NK-92 (cell line): ENCODE data around the gene ZNF599.

ENCODE experiments used
- DNase-seq: peaks from one replicate; lab custom pipeline; 2025; ENCODE audit not compliant: unreplicated experiment; lab: John Stamatoyannopoulos, UW

ZNF599 gene

DNA sequence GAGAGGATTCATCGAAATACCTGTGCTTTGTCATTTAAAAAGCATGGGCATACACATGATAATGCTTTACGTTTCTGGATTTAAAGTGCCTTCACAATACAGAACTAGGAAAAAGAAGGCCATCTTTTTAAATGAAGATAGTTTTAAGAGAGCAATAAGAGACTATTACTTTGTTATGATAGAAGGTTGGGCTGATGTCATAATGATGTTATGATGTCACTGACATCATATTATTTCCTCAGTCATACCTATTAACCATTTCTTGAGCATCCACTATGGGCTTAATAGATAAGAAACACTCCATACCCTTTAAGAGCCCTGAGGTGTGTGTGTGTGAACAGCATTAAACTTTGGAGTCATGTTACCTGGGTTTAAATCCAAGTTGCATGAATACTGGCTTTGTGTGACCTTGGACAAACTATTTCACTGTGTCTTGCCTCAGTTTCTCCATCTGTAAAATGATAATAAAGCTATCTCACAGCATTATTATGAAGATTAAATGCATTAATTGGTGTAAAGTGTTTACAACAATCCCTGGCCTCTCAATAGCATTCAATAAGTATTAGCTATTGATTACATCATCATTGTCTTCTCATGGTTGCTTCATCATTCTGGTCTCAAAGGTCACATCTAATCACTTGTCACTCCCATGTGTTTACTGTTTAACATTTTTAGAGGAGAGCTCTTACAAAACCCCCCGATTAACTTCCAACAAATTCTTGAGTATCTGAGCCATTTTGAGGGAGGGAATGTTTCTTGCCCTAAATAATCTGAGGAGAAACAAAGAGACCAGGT is 27.9 kb downstream of the ZNF599 start:
- DNase-seq, result no peak

DNA sequence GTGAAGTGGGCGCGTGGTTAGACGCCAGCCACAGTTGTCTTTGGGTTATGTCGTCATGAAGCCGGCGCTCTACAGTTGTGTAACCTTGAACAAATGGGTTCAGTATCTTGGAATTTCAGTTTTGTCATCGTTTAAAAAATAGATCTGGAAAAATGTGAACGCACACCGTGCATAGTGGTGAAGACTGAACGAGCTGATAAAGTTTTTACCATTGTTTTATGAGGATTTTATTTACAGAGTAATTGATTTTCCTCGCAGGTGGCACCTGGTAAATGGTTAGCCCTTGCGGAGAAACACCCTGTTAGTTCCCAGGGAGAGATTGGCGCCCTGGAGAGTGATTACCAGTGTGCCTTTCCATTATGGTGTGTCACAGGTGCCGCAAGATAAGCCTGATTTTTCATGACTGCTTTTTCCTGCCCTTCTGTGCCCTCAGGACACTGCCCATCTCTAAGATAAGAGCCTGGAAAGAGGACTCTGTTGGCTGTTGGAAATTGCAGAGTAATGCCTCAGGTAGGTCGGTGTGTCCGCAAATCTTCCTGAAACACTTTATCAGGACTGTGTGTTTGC is 38.4 kb downstream of the ZNF599 start:
- no peak for DNase-seq

DNA sequence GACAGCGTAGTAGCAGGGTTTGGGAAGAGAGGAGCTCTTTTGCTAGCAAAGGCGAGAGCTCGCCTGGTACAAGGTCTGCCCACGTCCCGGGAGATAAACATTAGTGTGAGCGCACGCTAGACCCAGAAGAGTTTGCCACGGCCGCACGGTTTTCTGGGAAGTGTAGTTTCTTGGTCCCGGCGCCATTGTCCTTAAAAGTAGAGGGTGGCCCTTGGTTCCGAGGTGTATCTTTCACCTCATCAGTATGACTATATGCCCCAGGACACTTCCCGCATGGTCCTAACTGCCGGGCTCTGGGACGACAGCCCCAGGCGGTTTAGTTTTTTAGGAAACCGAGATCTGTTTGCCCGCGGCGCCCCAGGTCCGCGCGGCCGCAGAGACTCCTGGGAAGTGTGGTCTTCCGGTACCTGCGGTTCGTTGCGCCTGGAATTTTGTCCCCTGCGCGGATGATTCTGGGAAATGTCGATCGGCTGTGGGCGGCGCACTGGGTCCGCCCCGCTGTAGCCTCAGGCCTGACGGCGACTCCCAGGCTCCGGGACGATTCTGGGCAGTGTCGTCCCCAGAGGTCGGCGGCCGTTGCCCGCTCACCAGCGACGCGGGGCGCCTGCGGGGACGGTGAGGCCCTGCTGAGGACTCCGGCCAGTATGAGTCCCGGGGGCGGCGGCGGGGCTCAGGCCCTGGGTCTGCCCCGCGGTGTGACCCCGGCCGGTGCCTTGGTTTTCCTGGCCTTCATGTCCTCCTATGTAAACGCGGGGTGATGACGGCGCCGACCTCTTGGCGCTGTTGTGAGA is 39.1 kb downstream of the ZNF599 start, which contains the start of gene ZNF181:
TSS of gene ZNF181 (plus strand) at position 498 of the 791 bp plus-strand sequence. CDS start 795 bp downstream, outside the sequence.
- no peak for DNase-seq

DNA sequence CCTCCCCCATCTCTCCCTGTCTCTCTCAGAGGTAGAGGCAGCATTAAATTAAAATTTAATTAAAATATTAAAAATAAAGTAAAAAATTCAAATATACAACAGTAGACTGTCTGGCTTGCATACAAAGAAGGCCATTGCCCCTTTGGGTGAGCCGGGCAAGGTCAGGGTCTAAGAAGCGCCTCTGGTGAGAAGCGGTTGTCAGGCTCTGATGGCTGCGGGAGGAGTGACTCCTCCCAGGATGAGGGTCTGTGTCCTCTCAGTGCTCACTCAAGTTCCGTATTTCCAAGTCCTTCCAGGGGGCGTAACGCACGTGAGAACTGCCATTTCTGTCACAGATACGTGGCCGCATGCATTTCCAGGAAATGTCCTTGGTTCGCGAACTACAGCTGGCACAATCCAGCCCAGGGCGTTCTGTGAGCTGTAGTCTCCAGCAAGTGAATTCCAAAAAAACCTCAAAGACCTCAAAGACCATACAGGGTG is 39.7 kb downstream of the ZNF599 start:
- DNase-seq, result no peak

DNA sequence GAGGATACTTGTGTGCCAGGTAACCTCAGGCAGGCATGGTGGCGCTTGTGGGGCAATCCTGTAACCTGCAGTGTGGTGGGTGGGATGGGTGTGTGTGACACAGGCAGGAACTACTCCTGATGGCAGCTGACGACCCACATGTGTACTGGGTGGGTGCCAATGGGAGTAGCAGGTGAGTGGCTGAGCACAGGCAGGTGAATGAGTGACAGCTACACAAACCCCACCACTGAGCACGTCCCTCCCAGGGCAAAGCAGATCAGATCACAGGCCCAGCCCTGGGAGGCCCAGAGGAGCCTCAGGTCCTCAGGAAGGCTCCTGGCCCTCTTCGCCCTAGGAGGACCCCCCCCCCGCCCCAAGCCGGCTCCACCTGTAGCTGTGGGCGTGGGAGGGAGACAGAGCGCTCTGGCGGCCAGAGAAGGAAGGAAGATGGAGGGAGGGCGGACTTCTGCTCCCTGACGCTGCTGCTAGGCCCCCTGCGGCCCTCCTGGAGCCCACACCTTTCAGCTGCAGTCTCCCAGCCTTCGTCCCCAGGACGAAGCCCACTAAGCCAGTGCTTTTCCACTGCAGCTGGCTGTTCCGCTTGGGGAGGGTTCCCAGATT is 40.3 kb downstream of the ZNF599 start:
- DNase-seq, result no peak

DNA sequence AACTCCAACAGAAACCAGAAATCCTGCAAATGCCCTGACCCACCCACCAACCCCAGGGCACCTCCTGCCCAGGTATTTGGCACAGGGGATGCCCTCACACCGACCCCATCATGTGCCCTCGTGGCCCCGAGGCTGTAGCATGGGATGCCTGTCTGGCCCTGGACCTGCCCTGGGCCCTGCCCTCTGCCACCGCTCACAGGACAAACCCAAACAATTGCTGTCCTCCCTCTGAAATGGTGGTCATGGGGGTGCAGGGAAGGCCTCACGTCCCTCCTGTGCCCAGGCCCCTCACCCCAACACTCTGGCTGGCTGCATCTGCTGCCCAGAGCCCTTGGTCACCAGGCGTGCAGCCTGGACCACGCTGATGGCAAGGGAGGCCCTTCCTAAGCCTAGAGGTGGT is 41.1 kb downstream of the ZNF599 start:
- no peak for DNase-seq

DNA sequence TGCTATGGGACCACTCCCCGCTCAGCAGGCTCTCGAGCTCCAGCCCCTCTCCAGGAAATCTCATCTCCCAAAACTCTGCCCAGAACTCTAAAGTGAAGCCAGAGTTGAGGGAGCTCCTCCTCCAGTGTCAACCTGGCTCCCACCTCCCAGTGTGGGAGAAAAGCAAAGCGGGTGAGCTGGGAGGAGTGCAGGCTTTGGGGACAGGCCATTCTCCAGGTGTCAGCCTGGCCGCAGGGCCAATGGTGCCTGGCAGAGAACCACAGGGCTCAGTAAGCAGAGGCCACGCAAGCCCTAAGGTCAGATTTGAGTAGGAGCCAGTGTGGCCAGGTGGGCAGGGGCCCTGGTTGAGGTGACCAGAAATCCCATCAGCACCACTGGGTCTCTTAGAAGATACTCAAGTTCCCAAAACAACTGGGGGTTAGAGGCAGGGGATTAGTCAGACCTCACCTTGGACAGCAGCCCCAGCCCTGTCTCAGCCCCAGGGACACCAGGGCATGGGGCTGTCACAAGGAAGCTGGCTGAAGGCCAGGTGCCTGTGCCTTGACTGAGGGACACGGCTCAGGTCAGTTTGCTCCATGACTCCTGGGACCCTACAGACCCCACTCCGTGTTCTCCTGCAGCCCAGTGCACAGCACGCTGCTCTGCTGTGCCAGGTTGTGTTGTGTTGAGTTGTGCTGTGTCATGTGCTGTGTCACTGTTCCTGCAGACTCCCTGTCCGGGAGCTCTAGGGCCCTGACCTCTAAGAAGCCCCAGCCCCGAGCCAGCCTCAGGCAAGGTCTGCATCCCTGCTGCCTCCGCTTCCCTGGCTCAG is 41.8 kb downstream of the ZNF599 start:
- no peak for DNase-seq

DNA sequence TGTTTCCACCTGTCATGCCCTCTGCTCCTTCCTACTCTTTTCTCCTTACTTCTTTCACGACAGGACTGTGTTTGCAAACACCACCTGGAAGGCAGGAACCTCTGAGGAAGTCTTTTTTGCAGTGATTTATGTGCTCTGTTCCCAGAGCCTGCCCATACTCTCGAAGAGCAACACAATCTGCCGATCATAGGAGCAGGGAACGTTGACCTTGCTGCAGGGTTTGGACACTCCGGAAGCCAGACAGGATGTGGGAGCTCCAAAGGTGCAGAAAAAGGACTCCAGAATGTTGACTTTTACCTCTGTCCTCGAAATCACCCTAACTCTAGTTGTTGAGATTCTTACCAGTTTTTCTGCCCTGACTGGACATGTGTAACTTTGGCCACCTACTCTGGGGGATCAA is 47.6 kb downstream of the ZNF599 start:
- DNase-seq, result no peak

DNA sequence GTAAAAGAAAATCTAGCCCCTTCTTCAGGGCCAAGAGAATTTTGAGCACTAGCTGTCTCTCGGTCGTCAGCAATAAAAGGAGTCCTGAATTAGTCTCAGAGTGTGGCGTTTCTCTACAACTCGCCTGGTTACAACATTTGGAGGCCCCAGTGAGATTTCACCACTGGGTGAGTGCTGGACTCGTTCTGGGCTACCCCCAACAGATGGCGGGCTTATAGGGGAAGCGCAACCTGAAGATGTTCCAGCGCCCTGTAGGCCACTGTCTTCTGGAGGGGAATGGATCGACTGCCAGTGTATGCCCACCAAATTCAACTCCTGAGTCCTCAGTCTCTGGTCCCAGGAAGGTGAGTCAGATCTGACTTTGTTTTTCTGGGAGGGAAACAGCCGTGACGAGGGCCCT is 50.7 kb downstream of the ZNF599 start:
- DNase-seq, result no peak

DNA sequence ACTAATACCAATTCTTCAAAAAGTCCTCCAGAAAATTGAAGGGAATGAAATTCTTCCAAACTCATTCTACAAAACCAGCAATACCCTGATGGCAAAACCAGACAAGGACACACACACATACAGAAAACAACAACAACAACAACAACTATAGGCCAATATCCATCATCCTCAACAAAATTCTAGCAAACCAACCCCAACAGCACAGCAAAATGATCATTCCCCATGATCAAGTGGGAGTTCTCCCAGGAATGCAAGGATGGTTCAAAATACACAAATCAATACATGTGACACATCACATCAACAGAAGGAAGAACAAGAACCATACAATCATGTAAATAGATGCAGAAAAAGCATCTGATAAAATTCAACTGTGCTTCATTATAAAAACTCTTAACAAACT is 57.7 kb downstream of the ZNF599 start:
- DNase-seq, result no peak

DNA sequence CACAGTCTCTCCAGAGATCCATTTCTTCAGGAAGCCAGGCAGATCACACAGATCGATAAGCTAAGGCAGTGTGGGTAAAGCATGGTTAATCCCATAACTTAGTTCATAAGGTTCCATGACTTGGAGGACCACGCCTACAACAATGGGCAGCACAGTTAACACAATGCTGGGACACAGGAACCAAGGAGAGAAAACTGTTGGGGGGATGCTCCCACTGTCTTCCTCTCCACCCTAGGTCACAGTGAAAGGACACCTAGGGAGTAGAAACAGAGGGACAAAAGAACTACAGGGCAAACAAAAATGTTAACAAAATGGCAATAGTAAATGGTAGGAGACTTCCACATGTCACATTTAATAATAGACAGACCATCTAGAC is 59.8 kb downstream of the ZNF599 start:
- no peak for DNase-seq

DNA sequence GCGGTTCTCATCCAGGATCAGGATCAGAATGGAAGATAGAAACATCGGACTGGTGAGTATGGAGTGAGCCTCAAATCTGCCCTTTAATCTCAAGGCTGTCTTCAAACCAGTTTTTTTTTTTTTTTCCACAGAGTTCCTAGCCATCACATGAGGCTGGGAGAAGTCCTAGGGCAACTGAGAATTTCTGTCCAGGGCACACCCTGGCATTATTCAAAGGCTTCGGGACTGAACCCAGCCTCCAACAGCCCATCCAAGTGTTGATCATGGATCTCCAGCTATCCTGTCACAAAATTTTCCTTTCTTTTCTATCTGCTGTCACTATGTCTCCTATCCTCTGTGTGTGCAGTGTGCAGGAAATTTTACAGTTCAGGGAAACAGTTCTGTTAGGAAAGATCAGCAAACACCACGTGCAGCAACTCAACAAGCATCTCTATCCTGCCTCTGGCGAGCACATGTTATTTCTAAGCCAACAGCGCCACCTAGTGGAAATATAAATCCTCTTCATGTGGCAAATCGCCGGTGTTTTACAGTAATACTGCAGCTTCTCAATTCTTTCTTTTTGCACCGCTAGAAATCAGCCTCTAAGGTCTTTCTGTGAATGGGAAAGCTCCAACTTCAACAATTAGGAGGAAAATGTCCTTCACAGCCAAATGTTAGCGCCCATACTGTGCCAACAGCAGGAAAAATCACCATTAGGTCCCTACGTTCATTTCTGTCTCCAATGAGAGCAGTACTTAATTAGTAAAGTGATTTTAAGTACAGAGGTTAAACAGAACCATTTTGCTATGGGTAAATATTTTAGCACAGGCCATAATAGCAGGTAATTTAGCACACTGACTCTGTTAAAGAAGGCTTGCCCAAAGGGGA is 60.4 kb downstream of the ZNF599 start:
- DNase-seq, result no peak

DNA sequence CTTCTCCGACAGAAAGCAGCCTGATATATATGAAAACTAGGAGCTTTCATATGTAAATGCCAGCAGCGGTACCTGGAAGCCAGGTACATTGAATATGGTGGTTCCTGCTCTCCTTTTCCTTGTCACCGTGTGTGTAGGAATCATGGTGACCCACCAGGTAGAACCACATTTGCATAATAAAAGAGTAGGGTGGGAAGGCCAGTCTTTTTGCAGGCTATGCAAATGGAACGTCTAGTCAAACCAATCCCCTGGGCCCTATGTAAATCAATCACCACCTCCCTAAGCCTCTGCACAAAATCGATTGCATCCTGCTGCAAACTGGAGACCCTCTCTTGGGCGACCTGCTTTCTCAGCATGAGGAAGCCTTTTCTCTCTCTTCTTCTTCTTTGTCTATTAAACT is 61.1 kb downstream of the ZNF599 start:
- DNase-seq, result no peak
